Right lobe of liver (tissue), 6 donors: ENCODE results near the gene STAT1. TPM values are rescaled to one million over a fixed set of nuclear protein-coding genes. Genes with fewer than 3 reads are reported as not detected.

Experiments used
- ATAC-seq, 4 donors: fragments of 200-7000 bp; cut with Tn5 transposase; one replicate each; pipeline ENCODE4 v1.9.1; 2020; ENCODE audit warnings: mild to moderate bottlenecking in 4 of 4, moderate library complexity in 4 of 4
- DNase-seq, 3 donors: peaks; one replicate each; pipeline ENCODE4 v3.0.0-alpha.2; 2020
- H3K27ac ChIP-seq, 3 donors: fragments of 200-600 bp; one replicate each; pipeline ENCODE4 v1.8.0; 2022
- H3K27me3 ChIP-seq, 2 donors: fragments of 200-600 bp; one replicate each; pipeline ENCODE4 v1.8.0; 2022
- H3K36me3 ChIP-seq, 4 donors: fragments of 200-600 bp; sonication (generic) in 1 of 4; one replicate each; pipeline versions ENCODE4 v1.5.1 to v1.8.0; 2017 to 2022; ENCODE audit warnings: control low read depth in 1 of 4
- H3K4me1 ChIP-seq, 4 donors: fragments of 200-600 bp; sonication (generic) in 1 of 4; one replicate each; pipeline versions ENCODE4 v1.5.1 to v1.8.0; 2017 to 2022; ENCODE audit warnings: control low read depth in 1 of 4
- H3K4me3 ChIP-seq, 3 donors: fragments of 200-600 bp; one replicate each; pipeline ENCODE4 v1.8.0; 2022
- H3K9me3 ChIP-seq, 4 donors: fragments of 200-600 bp; sonication (generic) in 1 of 4; one replicate each; pipeline versions ENCODE4 v1.5.1 to v1.8.0; 2017 to 2022; ENCODE audit warnings: control low read depth in 1 of 4
- POLR2A ChIP-seq: fragments of 450-650 bp; IDR thresholded peaks from one replicate; pipeline ENCODE4 v1.6.1; 2017; ENCODE audit warnings: antibody characterized with exemption, mild to moderate bottlenecking
- WGBS: methylation state at CpG from one replicate; pipeline ENCODE4 v1.1.6; 2018; ENCODE audit warnings: low coverage, low lambda C conversion rate; ENCODE audit not compliant: insufficient coverage; ENCODE audit errors: missing lambda C conversion rate; 5-methylcytosine and 5-hydroxymethylcytosine counted together
- intact Hi-C, 2 donors: fragments of 100-400 bp; cut with DNase I; formaldehyde crosslinking; loops; one replicate each; pipeline versions ENCODE4 v1.11.2 to v1.14.1; 2022
- total RNA-seq, 6 experiments: library from RNA; depleted of rRNA in 2 of 6; stranded (reverse); fragments of >200 nt in 2 of 6; fragmentation: NEBNext Ultra II Directional in 3 of 6; extraction: Animal tissue kit (Norgen Biotek cat#: 25700) in 3 of 6; gene quantifications; one replicate each; pipeline versions ENCODE4 v1.1.0 to v1.2.4, GENCODE V29; 2016 to 2023
- TF ChIP-seq, protein P1 (sequence below), 4 donors: fragments of 200-600 bp in 3 of 4; fragments of 450-650 bp in 1 of 4; IDR thresholded peaks; one replicate each; pipeline versions ENCODE4 v1.5.1 to v1.8.0; 2016 to 2022; ENCODE audit warnings: antibody characterized with exemption in 4 of 4, mild to moderate bottlenecking in 2 of 4
- donor health status: DM: no; HTN: yes; CAD: no.
- donor health status: DM: no; HTN: no; CAD: no.
- donor health status: DM: no; HTN: no; CAD: no.
- donor health status: DM: no; HTN: yes; CAD: no.
- donor health status: DM: no; HTN: yes; CAD: no.

STAT1 gene
- total RNA-seq, 6 experiments from 2014 or later: 28.9 to 72.3 (median 48.5) TPM

DNA sequence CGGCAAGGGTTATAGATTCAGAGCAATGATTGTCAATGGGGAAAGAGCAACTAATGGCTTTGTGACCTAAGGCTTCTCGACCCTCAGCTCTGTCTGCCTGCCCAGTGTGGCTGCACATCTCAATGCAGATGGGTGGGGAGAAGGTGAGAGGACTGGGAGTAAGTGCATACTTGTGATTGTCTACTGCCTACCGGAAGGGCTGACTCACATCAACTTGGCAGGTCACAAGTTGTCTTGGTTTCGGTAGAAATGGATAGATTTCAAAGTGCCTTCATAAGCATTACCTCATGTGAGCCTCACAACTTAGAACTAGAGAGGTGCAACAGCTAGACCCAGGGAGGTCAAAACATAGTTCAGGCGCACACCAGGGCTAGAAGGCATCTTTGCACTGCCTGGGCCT is 29.4 kb downstream of the STAT1 start:
- WGBS: 70% methylated on average over 4 of the region's 5 CpGs
- no peak for TF ChIP-seq POLR2A
- TF ChIP-seq, protein P1, sequence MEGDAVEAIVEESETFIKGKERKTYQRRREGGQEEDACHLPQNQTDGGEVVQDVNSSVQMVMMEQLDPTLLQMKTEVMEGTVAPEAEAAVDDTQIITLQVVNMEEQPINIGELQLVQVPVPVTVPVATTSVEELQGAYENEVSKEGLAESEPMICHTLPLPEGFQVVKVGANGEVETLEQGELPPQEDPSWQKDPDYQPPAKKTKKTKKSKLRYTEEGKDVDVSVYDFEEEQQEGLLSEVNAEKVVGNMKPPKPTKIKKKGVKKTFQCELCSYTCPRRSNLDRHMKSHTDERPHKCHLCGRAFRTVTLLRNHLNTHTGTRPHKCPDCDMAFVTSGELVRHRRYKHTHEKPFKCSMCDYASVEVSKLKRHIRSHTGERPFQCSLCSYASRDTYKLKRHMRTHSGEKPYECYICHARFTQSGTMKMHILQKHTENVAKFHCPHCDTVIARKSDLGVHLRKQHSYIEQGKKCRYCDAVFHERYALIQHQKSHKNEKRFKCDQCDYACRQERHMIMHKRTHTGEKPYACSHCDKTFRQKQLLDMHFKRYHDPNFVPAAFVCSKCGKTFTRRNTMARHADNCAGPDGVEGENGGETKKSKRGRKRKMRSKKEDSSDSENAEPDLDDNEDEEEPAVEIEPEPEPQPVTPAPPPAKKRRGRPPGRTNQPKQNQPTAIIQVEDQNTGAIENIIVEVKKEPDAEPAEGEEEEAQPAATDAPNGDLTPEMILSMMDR (IDR thresholded peaks at IDR 0.05): no peak
- ATAC-seq (no peak), DNase-seq (no peak)
- Histone ChIP-seq H3K27me3 (no peaks in the 10 kb centered on the region), H3K4me3 (no peak overlapping the region), H3K36me3 (peaks cover 11 to 97% (median 56%) of the 10 kb centered on the region in 4 donors), H3K9me3 (peaks cover 0 to 2% (median 0%) of the 10 kb centered on the region in 4 donors), H3K27ac (no peak overlapping the region), H3K4me1 (peaks cover 0 to 4% (median 0%) of the 10 kb centered on the region in 4 donors)
- intact Hi-C loops: no loop called here

DNA sequence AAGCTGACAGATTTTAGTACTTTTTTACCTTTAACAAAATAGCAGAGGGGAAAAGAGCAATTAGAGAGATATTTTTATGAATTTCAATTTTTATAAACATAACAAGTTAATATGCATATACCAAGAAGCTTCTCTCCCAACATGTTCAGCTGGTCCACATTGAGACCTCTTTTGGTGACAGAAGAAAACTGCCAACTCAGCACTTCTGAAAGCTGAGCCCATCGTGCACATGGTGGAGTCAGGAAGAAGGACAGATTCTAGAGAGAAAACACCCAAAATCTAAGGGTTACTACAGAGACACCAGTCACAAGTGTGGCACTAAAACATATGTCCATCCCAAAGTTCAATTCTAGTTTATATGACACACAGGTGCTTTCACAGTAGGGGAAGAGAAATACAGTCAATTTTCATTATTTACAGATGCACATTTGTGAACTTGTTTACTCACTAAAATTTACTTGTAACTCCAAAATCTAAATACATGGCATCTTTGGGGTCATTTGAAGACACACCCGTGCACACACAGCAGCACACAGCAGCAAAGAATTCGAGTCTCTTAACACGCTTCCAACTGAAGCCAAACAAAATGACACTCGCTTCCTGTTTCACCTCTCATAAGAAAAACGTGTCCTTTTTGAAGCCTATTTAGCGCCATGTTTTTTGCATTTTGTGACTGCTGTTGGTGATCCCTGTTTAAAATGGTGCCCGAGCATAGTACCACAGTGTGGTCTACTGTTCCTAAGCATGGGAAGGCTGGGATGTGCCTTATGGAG is 31.5 kb downstream of the STAT1 start:
- Histone ChIP-seq H3K27ac (no peak overlapping the region), H3K36me3 (peaks cover 11 to 99% (median 54%) of the 10 kb centered on the region in 4 donors), H3K9me3 (no peaks in the 10 kb centered on the region), H3K27me3 (no peaks in the 10 kb centered on the region), H3K4me1 (peaks cover 0 to 4% (median 0%) of the 10 kb centered on the region in 4 donors), H3K4me3 (no peak overlapping the region)
- DNase-seq: no peak
- ATAC-seq: no peak
- WGBS: 91% methylated on average over 8 of the region's 8 CpGs
- intact Hi-C loops: no loop called here
- TF ChIP-seq, protein P1 (IDR thresholded peaks at IDR 0.05): no peak
- no peak for TF ChIP-seq POLR2A

DNA sequence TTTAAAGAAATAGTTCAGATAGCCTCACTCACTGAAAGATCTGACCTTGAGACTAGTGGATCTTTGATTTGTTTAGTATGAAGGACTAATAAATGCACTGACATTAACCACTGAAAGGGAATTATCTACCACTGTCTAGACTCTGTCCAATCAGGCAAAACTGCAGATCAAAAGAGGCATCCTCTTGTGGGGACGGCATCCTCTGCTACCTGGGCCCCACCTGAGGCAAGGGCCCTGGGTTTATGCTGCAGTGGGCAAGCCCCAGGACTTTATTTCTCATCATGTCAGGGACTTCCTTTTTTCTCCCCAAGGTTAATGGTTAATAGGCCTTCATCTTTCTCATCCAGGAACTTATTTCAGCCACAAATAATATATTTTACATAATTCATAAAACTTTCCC is 32.2 kb downstream of the STAT1 start:
- H3K36me3 ChIP-seq: peaks cover 11 to 99% (median 54%) of the 10 kb centered on the region in 4 donors
- H3K27ac ChIP-seq: no peak overlapping the region
- ATAC-seq (no peak), DNase-seq (no peak)
- peaks cover 0 to 3% (median 0%) of the 10 kb centered on the region in 4 donors for H3K4me1 ChIP-seq
- H3K9me3 ChIP-seq: no peaks in the 10 kb centered on the region
- intact Hi-C loops: no loop called here
- no peak overlapping the region for H3K4me3 ChIP-seq
- H3K27me3 ChIP-seq: no peaks in the 10 kb centered on the region
- TF ChIP-seq POLR2A: no peak
- TF ChIP-seq, protein P1 (IDR thresholded peaks at IDR 0.05): no peak
- WGBS: no CpG with 5 or more reads among the region's 1 CpG

DNA sequence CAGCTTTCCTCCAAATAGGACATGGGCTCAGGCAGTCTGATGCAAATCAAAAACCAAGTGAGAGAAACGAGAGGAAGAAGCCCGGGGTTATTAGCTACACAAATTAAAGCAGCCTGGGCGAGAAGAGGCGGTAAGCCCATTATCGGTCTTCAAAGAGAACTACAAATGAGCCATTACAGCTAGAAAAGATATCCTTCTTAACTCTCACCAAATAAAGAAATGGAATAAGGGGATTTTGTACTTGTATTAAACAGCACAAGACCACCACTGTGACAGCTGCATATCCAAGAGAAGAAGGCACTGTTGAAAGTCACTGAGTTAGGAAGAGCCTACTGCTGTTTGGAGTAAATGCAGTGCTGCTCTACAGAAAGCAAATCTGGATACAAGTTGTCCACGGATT is 32.6 kb downstream of the STAT1 start:
- WGBS: 86% methylated on average over 6 of the region's 6 CpGs
- no peak for ATAC-seq
- Histone ChIP-seq H3K36me3 (peaks cover 11 to 99% (median 55%) of the 10 kb centered on the region in 4 donors), H3K27ac (no peak overlapping the region), H3K27me3 (no peaks in the 10 kb centered on the region), H3K4me3 (no peak overlapping the region), H3K9me3 (no peaks in the 10 kb centered on the region), H3K4me1 (no peaks in the 10 kb centered on the region)
- intact Hi-C loops: no loop called here
- TF ChIP-seq POLR2A: no peak
- TF ChIP-seq, protein P1 (IDR thresholded peaks at IDR 0.05): no peak
- DNase-seq: no peak
